AG09319 (cell line): Measurements from ENCODE around the gene GGNBP2.

Source experiments
- DNase-seq: peaks from one replicate; pipeline ENCODE4 v3.0.0-alpha.2; 2010; ENCODE audit warnings: low read depth; ENCODE audit errors: extremely low read depth
- CTCF ChIP-seq: IDR thresholded peaks from 2 replicates; pipeline ENCODE4 v1.5.1; 2011; ENCODE audit warnings: low read depth, mild to moderate bottlenecking, inconsistent platforms, low read length, moderate library complexity

Gene GGNBP2

GRCh38 chr17:36523113-36523512 is 21.6 kb upstream of the GGNBP2 start:
- no peak for DNase-seq
- no peak for TF ChIP-seq CTCF

GRCh38 chr17:36524428-36524876 is 20.3 kb upstream of the GGNBP2 start:
- no peak for DNase-seq
- no peak for TF ChIP-seq CTCF

- DNase-seq = no peak
- no peak for TF ChIP-seq CTCF
Measured at GRCh38 chr17:36525113-36525512, 19.6 kb upstream of the GGNBP2 start.

- TF ChIP-seq CTCF = no peak
- DNase-seq = no peak
Measured at GRCh38 chr17:36525888-36526287, 18.8 kb upstream of the GGNBP2 start.

GRCh38 chr17:36527621-36528250 is 17.0 kb upstream of the GGNBP2 start:
- DNase-seq = no peak
- no peak for TF ChIP-seq CTCF

GRCh38 chr17:36529121-36529520 is 15.6 kb upstream of the GGNBP2 start:
- no peak for TF ChIP-seq CTCF
- no peak for DNase-seq

GRCh38 chr17:36532435-36532975 is 12.2 kb upstream of the GGNBP2 start:
- no peak for DNase-seq
- no peak for TF ChIP-seq CTCF
